NCI-H82 (cell line): ENCODE results near the gene CAPZA1.
"Not testable (repeated sequence)": the region's sequence is repeated elsewhere in the genome, so short reads cannot be mapped to it uniquely, and the experiment has no call there.

ENCODE experiments used
- DNase-seq: peaks from one replicate; lab custom pipeline; 2025; lab: John Stamatoyannopoulos, UW

Gene CAPZA1

GRCh38 chr1:112628516-112628915 is 8.9 kb downstream of the CAPZA1 start:
- no peak for DNase-seq

GRCh38 chr1:112629256-112629655 is 9.6 kb downstream of the CAPZA1 start:
- DNase-seq = no peak

GRCh38 chr1:112633628-112634027 is 14.0 kb downstream of the CAPZA1 start:
- DNase-seq = no peak

- no peak for DNase-seq
Observed at GRCh38 chr1:112634367-112634766, 14.7 kb downstream of the CAPZA1 start.

GRCh38 chr1:112636056-112636455 is 16.4 kb downstream of the CAPZA1 start:
- no peak for DNase-seq

GRCh38 chr1:112636597-112637253 is 17.1 kb downstream of the CAPZA1 start:
- peak; percentile 54 for DNase-seq

GRCh38 chr1:112637254-112638109 is 17.9 kb downstream of the CAPZA1 start:
- DNase-seq = peak; percentile 71

GRCh38 chr1:112638110-112638428 is 18.4 kb downstream of the CAPZA1 start:
- peak; percentile 31 for DNase-seq

GRCh38 chr1:112640437-112640836 is 20.8 kb downstream of the CAPZA1 start:
- not testable (repeated sequence) for DNase-seq

- no peak for DNase-seq
Observed at GRCh38 chr1:112643080-112643479, 23.4 kb downstream of the CAPZA1 start.

- DNase-seq = no peak
Observed at GRCh38 chr1:112646225-112646624, 26.6 kb downstream of the CAPZA1 start.

GRCh38 chr1:112651205-112651604 is 31.6 kb downstream of the CAPZA1 start:
- no peak for DNase-seq

- DNase-seq = no peak
Observed at GRCh38 chr1:112665857-112666256, 46.2 kb downstream of the CAPZA1 start.

GRCh38 chr1:112666946-112667345 is 47.3 kb downstream of the CAPZA1 start:
- no peak for DNase-seq

GRCh38 chr1:112672009-112672408 is 52.4 kb downstream of the CAPZA1 start:
- DNase-seq = no peak

GRCh38 chr1:112672842-112673241 is 53.2 kb downstream of the CAPZA1 start:
- no peak for DNase-seq

- peak; percentile 52 for DNase-seq
Observed at GRCh38 chr1:112673592-112674439, 54.2 kb downstream of the CAPZA1 start.

- DNase-seq = peak; percentile 86
Observed at GRCh38 chr1:112674440-112674985, 54.9 kb downstream of the CAPZA1 start, which contains the start of gene MOV10. Gene MOV10 (plus strand): TSS chr1:112674659. CDS start chr1:112674913, 254 bp downstream.

- DNase-seq = peak; percentile 72
Observed at GRCh38 chr1:112674986-112675727, 55.5 kb downstream of the CAPZA1 start.

GRCh38 chr1:112675728-112676381 is 56.2 kb downstream of the CAPZA1 start:
- no peak for DNase-seq

GRCh38 chr1:112676543-112676942 is 56.9 kb downstream of the CAPZA1 start:
- DNase-seq = no peak
